GM12878 (cell line): ENCODE data around the gene MYT1. TPM values are rescaled to one million over a fixed set of nuclear protein-coding genes. Genes with fewer than 3 reads are reported as not detected.

ENCODE experiments used
- ATAC-seq: fragments of 200-7000 bp; cut with Tn5 transposase; 3 replicates; pipeline ENCODE4 v1.9.1; 2020; ENCODE audit warnings: mild to moderate bottlenecking, moderate library complexity
- BruUV-seq: library from RNA; stranded (reverse); fragments of 400-500 nt; replicated peaks from 2 replicates; lab custom pipeline; 2021; lab: Mats Ljungman, UMichigan
- CTCF ChIA-PET: fragments of 300-600 bp; sonication (Branson Sonifier 250); formaldehyde crosslinking; extraction: SDS; loops from one replicate; lab custom pipeline; 2021; ENCODE audit warnings: inconsistent platforms; lab: Yijun Ruan, JAX
- POLR2A ChIA-PET: fragments of 350-600 bp; formaldehyde crosslinking; extraction: SDS; loops from one replicate; lab custom pipeline; 2021; ENCODE audit warnings: inconsistent platforms; lab: Charles Lee
- RAD21 ChIA-PET: fragments of 300-600 bp; sonication (Branson Sonifier 250); formaldehyde crosslinking; loops from one replicate; lab custom pipeline; 2023; ENCODE audit warnings: antibody characterized with exemption; ENCODE audit not compliant: unreplicated experiment; lab: Charles Lee
- SMC1A ChIA-PET: fragments of 300-600 bp; sonication (Branson Sonifier 250); formaldehyde crosslinking; loops from one replicate; lab custom pipeline; 2023; ENCODE audit not compliant: unreplicated experiment, uncharacterized antibody; lab: Charles Lee
- DNase-seq: peaks from one replicate; pipeline ENCODE4 v3.0.0-alpha.2; 2011; ENCODE audit warnings: low read depth, low spot score
- FAIRE-seq: peaks from 3 replicates; lab custom pipeline; 2011; peaks lifted over from hg19 to GRCh38; lab: Jason Lieb, UNC
- H2AFZ ChIP-seq: 2 replicates; pipeline ENCODE4 v1.6.0; 2011; ENCODE audit warnings: low read depth, low read length, control low read depth; ENCODE audit not compliant: control insufficient read depth
- H3K27ac ChIP-seq: 2 replicates; pipeline ENCODE4 v1.5.1; 2011; ENCODE audit warnings: control low read depth; ENCODE audit not compliant: control insufficient read depth, insufficient read depth
- H3K27me3 ChIP-seq, 2 experiments: replicated peaks in 1 of 2; 2 replicates each; pipeline versions ENCODE4 v1.6.0 to v1.6.1; 2011; ENCODE audit warnings: low read length in 1 of 2; ENCODE audit not compliant: control insufficient read depth in 2 of 2, insufficient read depth in 2 of 2
- H3K36me3 ChIP-seq, 2 experiments: 2 replicates each; pipeline ENCODE4 v1.5.1; 2011; ENCODE audit warnings: low read length in 1 of 2; ENCODE audit not compliant: control insufficient read depth in 2 of 2, insufficient read depth in 2 of 2
- H3K4me1 ChIP-seq: 2 replicates; pipeline ENCODE4 v1.6.1; 2011; ENCODE audit warnings: mild to moderate bottlenecking, low read length, moderate library complexity, mixed read lengths; ENCODE audit not compliant: control insufficient read depth, insufficient read depth
- H3K4me2 ChIP-seq: 2 replicates; pipeline ENCODE4 v1.6.0; 2011; ENCODE audit warnings: control low read depth; ENCODE audit not compliant: control insufficient read depth, insufficient read depth
- H3K4me3 ChIP-seq: fragments of 200-600 bp; sonication (generic); 2 replicates; pipeline ENCODE4 v1.5.1; 2016
- H3K79me2 ChIP-seq: 2 replicates; pipeline ENCODE4 v1.6.0; 2011; ENCODE audit warnings: low read length; ENCODE audit not compliant: control insufficient read depth, insufficient read depth
- H3K9ac ChIP-seq: 2 replicates; pipeline ENCODE4 v1.8.0; 2011; ENCODE audit warnings: low read length, control low read depth, mixed read lengths; ENCODE audit not compliant: control insufficient read depth, insufficient read depth
- H3K9me3 ChIP-seq: replicated peaks from 3 replicates; pipeline ENCODE4 v1.5.1; 2011; ENCODE audit warnings: mild to moderate bottlenecking, low read length; ENCODE audit not compliant: control insufficient read depth, insufficient read depth
- H4K20me1 ChIP-seq: 2 replicates; pipeline ENCODE4 v1.6.0; 2011; ENCODE audit not compliant: control insufficient read depth, insufficient read depth
- POLR2AphosphoS5 ChIP-seq: IDR thresholded peaks from 2 replicates; pipeline ENCODE4 v1.6.1; 2011; ENCODE audit warnings: mild to moderate bottlenecking, low read length, inconsistent platforms
- YY1 ChIP-seq: IDR thresholded peaks from 2 replicates; pipeline ENCODE4 v1.6.1; 2011; ENCODE audit warnings: low read depth, mild to moderate bottlenecking, low read length
- WGBS: methylation state at CpG from one replicate; pipeline ENCODE4 v1.1.6; 2016; ENCODE audit warnings: low lambda C conversion rate; ENCODE audit not compliant: insufficient replicate concordance, insufficient coverage; ENCODE audit errors: missing lambda C conversion rate; 5-methylcytosine and 5-hydroxymethylcytosine counted together
- in situ Hi-C: fragments of 300-500 bp; cut with MboI; formaldehyde crosslinking; loops from 9 replicates; pipeline ENCODE4 v1.14.3; 2018; ENCODE audit warnings: mixed read lengths
- intact Hi-C: fragments of 100-400 bp; cut with micrococcal nuclease; formaldehyde crosslinking; loops from one replicate; pipeline ENCODE4 v1.14.2; 2022; ENCODE audit not compliant: unreplicated experiment
- polyA plus RNA-seq, 11 experiments: library from polyadenylated mRNA; depleted of rRNA in 4 of 11; unstranded in 6 of 11; stranded (reverse) in 5 of 11; fragments of >200 nt; fragmentation: Nextera tagmentation in 4 of 11; fragmentation: Illumina TruSeq in 1 of 11; extraction: Ambion mirVana in 4 of 11; extraction: Trizol in 1 of 11; gene quantifications; 1 replicate in 1 of 11; 2 replicates in 10 of 11; pipeline versions ENCODE4 v1.2.1 to v1.2.3, GENCODE V29; 2011 to 2016; ENCODE audit warnings: inconsistent platforms in 2 of 11, missing spikeins in 2 of 11, low read depth in 1 of 11
- total RNA-seq, 4 experiments: library from RNA; depleted of rRNA in 3 of 4; stranded (reverse); fragments of >200 nt in 3 of 4; fragmentation: Illumina TruSeq in 1 of 4; extraction: Trizol in 1 of 4; gene quantifications; 2 replicates each; pipeline versions ENCODE4 v1.2.1 to v1.2.3, GENCODE V29; 2013 to 2021
- TF ChIP-seq, protein P1 (sequence below): IDR thresholded peaks from 2 replicates; pipeline ENCODE4 v1.6.1; 2011; ENCODE audit warnings: borderline replicate concordance, low read depth, mild to moderate bottlenecking, moderate library complexity, low read length; ENCODE audit not compliant: insufficient read depth, poor library complexity, severe bottlenecking

MYT1 gene
- total and polyA plus RNA-seq, 10 of the 15 experiments (the other 5 are each of a cell fraction or from before 2014, with no cell fraction given): 0.01 to 0.10 TPM; not detected in 8

DNA sequence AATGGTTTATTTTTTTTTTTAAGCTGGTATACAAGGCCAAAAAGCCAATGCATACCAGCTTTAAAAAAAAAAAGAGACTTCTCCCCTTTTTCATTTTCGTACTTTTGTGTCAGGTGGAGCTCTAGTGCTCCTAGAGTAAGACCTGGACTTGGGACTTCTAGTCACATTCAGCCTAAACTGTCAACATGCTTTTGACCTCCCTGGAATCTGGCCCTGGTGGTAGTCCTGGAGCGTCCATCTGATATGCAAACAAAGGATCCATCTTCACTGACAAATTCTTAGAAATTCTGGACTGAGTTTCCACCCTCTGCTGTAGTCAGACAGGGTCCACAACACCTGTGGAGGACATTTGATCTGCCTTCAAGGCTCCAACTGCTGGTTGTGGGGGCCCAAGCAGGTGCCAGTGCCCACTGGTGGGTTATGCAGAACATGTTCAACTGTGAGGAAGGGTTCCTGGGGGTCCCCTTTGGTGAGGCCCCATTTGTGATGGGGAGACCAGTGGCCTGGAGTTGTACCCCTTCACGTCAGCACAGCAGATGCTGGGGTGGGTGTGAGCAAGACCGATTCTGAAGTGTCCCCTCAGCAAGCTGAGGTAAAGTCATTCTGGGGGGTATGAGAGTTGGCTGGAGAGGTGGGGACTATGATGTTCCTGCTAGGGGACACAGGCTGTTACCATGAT is 78.7 kb downstream of the MYT1 start:
- ATAC-seq (no peak), FAIRE-seq (no peak), DNase-seq (no peak)
- no peak for TF ChIP-seq YY1
- TF ChIP-seq POLR2AphosphoS5: no peak
- TF ChIP-seq, protein P1, sequence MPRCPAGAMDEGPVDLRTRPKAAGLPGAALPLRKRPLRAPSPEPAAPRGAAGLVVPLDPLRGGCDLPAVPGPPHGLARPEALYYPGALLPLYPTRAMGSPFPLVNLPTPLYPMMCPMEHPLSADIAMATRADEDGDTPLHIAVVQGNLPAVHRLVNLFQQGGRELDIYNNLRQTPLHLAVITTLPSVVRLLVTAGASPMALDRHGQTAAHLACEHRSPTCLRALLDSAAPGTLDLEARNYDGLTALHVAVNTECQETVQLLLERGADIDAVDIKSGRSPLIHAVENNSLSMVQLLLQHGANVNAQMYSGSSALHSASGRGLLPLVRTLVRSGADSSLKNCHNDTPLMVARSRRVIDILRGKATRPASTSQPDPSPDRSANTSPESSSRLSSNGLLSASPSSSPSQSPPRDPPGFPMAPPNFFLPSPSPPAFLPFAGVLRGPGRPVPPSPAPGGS: no peak
- Histone ChIP-seq H4K20me1 (no peaks in the 10 kb centered on the region), H2AFZ (no peak overlapping the region), H3K27ac (no peak overlapping the region), H3K4me3 (no peak overlapping the region), H3K27me3 (peaks cover 0 to 5% of the 10 kb centered on the region in 2 experiments; a peak in 1 of 4 replicates), H3K4me1 (peaks cover 12% of the 10 kb centered on the region), H3K79me2 (no peaks in the 10 kb centered on the region), H3K36me3 (no peaks in the 10 kb centered on the region), H3K9me3 (no peaks in the 10 kb centered on the region), H3K9ac (no peak overlapping the region), H3K4me2 (no peak overlapping the region)
- 13% methylated on average over 4 of the region's 4 CpGs for WGBS
- BruUV-seq: no TSS peak
- SMC1A ChIA-PET: interaction anchor here (0.8 to 1.1 kb wide), 3 partner anchors 13 to 43 kb away, joined by 3 read pairs; partner anchors contain the start of gene PCMTD2
- in situ Hi-C loops (no loop called here), intact Hi-C loops (no loop called here)
- POLR2A ChIA-PET: interaction anchor here (2.7 kb wide), 1 partner anchor 11 kb away, joined by 11 read pairs; no protein-coding TSS in a partner anchor
- CTCF ChIA-PET: interaction anchor here (0.8 to 1.8 kb wide), 3 partner anchors 9 to 43 kb away, joined by 3 to 9 read pairs (median 4); no protein-coding TSS in a partner anchor
- RAD21 ChIA-PET: interaction anchor here (0.9 kb wide), 1 partner anchor 20 kb away, joined by 3 read pairs; no protein-coding TSS in a partner anchor
